ENCODE data around the gene SNRPA. TPM values are rescaled to one million over a fixed set of nuclear protein-coding genes. Genes with fewer than 3 reads are reported as not detected.

The SNRPA gene
- total RNA-seq, 1 experiment from 2014 or later = 134 TPM

DNA sequence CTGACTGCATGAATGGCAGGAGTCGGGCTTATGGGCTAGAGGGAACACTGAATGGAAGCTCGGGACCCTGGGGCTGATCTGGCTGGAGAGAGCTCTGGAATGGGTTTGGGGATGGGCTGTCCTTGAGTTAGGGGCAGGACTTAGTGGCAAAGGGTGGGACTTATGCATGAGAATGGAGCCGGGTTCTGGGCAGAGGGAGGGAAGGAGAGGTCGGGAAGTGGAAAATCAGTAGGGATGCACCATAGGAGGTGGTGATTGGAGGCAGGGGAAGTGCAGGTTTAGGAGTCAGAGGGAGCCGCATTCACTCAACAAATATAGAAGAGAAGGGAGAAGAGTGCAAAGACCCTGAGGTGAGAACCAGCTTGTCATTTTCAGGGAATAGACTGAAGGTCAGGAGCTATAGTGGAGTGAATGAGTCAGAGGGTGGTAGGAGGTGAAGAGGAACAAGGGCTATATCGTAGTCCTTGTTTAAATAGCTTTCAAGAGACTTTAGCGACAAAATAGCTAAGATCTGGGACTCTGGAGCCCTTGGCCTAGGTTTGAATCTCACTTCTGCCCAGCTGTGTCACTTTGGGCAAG, 27.8 kb downstream of the SNRPA start:
- Histone ChIP-seq H3K36me3 (ENCODE audit: control insufficient read depth, insufficient read depth, low read length) (no peaks in the 10 kb centered on the region; the same call in 1 of the 2 replicates), H3K9me3 (no peaks in the 10 kb centered on the region), H3K4me3 (ENCODE audit: low read depth, low read length) (peak overlapping the region; percentile 72), H3K27me3 (replicated peaks; ENCODE audit: control insufficient read depth, insufficient read depth, low read length) (no peaks in the 10 kb centered on the region), H3K4me1 (peaks cover 6% of the 10 kb centered on the region; the same call in 1 of the 2 replicates)
- ChIA-PET POLR2A (interaction anchor here (0.6 to 3.2 kb wide), 15 partner anchors 13 to 484 kb away, joined by 3 to 147 read pairs (median 11); partner anchors contain the start of genes ACTMAP, COQ8B, EGLN2 and HNRNPUL1), CTCF (interaction anchor here (0.6 to 3.3 kb wide), 7 partner anchors 19 to 587 kb away, joined by 3 to 49 read pairs (median 5); partner anchors contain the start of genes EGLN2 and NUMBL)
- H3K36me3 Mint-ChIP-seq (ENCODE audit: insufficient read depth, unreplicated experiment) = peaks cover 17% of the 10 kb centered on the region
- TF ChIP-seq, protein P1, sequence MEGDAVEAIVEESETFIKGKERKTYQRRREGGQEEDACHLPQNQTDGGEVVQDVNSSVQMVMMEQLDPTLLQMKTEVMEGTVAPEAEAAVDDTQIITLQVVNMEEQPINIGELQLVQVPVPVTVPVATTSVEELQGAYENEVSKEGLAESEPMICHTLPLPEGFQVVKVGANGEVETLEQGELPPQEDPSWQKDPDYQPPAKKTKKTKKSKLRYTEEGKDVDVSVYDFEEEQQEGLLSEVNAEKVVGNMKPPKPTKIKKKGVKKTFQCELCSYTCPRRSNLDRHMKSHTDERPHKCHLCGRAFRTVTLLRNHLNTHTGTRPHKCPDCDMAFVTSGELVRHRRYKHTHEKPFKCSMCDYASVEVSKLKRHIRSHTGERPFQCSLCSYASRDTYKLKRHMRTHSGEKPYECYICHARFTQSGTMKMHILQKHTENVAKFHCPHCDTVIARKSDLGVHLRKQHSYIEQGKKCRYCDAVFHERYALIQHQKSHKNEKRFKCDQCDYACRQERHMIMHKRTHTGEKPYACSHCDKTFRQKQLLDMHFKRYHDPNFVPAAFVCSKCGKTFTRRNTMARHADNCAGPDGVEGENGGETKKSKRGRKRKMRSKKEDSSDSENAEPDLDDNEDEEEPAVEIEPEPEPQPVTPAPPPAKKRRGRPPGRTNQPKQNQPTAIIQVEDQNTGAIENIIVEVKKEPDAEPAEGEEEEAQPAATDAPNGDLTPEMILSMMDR (IDR thresholded peaks at IDR 0.05; ENCODE audit: insufficient read depth in 1 of 2, low read depth in 1 of 2, low read length in 1 of 2, severe bottlenecking in 1 of 2, unreplicated experiment in 1 of 2) = no peak
- intact Hi-C loops (cut with micrococcal nuclease; ENCODE audit: unreplicated experiment) = loop anchor here (1.0 kb wide), 2 partner anchors 20 to 27 kb away; partner anchors contain the start of gene SNRPA
- peaks cover 18% of the 10 kb centered on the region for H3K4me1 Mint-ChIP-seq (ENCODE audit: low read depth, unreplicated experiment)
- peak overlapping the region; percentile 83 for H3K27ac Mint-ChIP-seq (ENCODE audit: unreplicated experiment)
- no TSS peak for BruUV-seq (replicated peaks)
- H3K27me3 Mint-ChIP-seq (ENCODE audit: insufficient read depth, unreplicated experiment) = no peaks in the 10 kb centered on the region
- no peaks in the 10 kb centered on the region for H3K9me3 Mint-ChIP-seq (ENCODE audit: unreplicated experiment)
- no peak for DNase-seq
- H3K4me3 Mint-ChIP-seq (ENCODE audit: unreplicated experiment) = peak overlapping the region; percentile 81

DNA sequence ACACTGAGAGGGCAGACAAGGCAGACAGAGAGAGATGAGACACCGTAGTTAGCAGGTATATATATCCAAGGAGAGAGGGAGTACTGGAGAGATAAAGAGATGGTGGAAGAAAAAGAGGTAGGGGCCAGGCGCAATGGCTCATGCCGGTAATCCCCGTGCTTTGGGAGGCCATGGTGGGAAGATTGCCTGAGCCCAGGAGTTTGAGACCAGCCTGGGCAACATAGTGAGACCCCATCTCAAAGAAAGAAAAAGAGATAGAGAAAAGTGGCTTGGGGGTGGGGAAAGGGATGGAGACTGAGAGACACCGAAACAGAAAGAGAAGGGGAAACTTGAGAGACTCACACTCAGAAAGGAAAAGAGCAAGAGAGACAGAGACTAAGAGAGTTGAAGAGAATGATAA, 29.6 kb downstream of the SNRPA start:
- H3K4me1 ChIP-seq = peaks cover 6% of the 10 kb centered on the region; the same call in 1 of the 2 replicates
- H3K27ac Mint-ChIP-seq (ENCODE audit: unreplicated experiment) = peak overlapping the region; percentile 6
- no peaks in the 10 kb centered on the region for H3K9me3 ChIP-seq
- peaks cover 17% of the 10 kb centered on the region for H3K36me3 Mint-ChIP-seq (ENCODE audit: insufficient read depth, unreplicated experiment)
- TF ChIP-seq, protein P1 (IDR thresholded peaks at IDR 0.05; ENCODE audit: insufficient read depth in 1 of 2, low read depth in 1 of 2, low read length in 1 of 2, severe bottlenecking in 1 of 2, unreplicated experiment in 1 of 2) = no peak
- H3K4me1 Mint-ChIP-seq (ENCODE audit: low read depth, unreplicated experiment) = peaks cover 18% of the 10 kb centered on the region
- H3K9me3 Mint-ChIP-seq (ENCODE audit: unreplicated experiment) = no peaks in the 10 kb centered on the region
- intact Hi-C loops (cut with micrococcal nuclease; ENCODE audit: unreplicated experiment) = no loop called here
- POLR2A ChIA-PET = no interaction called here
- DNase-seq = no peak
- H3K4me3 ChIP-seq (ENCODE audit: low read depth, low read length) = no peak overlapping the region
- H3K36me3 ChIP-seq (ENCODE audit: control insufficient read depth, insufficient read depth, low read length) = no peaks in the 10 kb centered on the region; the same call in 1 of the 2 replicates
- CTCF ChIA-PET = no interaction called here
- BruUV-seq (replicated peaks) = no TSS peak
- H3K4me3 Mint-ChIP-seq (ENCODE audit: unreplicated experiment) = no peak overlapping the region
- H3K27me3 ChIP-seq (replicated peaks; ENCODE audit: control insufficient read depth, insufficient read depth, low read length) = no peaks in the 10 kb centered on the region
- H3K27me3 Mint-ChIP-seq (ENCODE audit: insufficient read depth, unreplicated experiment) = no peaks in the 10 kb centered on the region

DNA sequence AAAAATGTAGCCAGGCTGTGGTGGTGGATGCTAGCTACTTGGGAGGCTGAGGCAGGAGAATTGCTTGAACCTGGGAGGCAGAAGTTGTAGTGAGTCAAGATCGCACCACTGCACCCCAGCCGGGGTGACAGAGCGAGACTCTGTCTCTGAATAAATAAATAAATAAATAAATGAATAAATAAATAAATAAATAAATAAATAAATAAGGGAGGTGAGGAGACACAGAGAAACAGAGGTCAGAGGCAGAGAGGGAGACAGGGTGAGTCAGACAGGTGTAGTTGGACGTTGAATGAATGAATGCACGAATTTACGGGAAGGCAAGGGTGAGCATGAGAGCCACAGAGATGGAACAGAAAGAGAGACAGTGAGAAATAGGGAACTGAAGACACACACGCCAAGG, 30.1 kb downstream of the SNRPA start:
- Mint-ChIP-seq H3K27ac (ENCODE audit: unreplicated experiment) (no peak overlapping the region), H3K36me3 (ENCODE audit: insufficient read depth, unreplicated experiment) (peaks cover 17% of the 10 kb centered on the region), H3K4me1 (ENCODE audit: low read depth, unreplicated experiment) (peaks cover 18% of the 10 kb centered on the region), H3K4me3 (ENCODE audit: unreplicated experiment) (no peak overlapping the region), H3K27me3 (ENCODE audit: insufficient read depth, unreplicated experiment) (no peaks in the 10 kb centered on the region), H3K9me3 (ENCODE audit: unreplicated experiment) (no peaks in the 10 kb centered on the region)
- DNase-seq = no peak
- TF ChIP-seq, protein P1 (IDR thresholded peaks at IDR 0.05; ENCODE audit: insufficient read depth in 1 of 2, low read depth in 1 of 2, low read length in 1 of 2, severe bottlenecking in 1 of 2, unreplicated experiment in 1 of 2) = no peak
- no peaks in the 10 kb centered on the region for H3K27me3 ChIP-seq (replicated peaks; ENCODE audit: control insufficient read depth, insufficient read depth, low read length)
- BruUV-seq (replicated peaks) = no TSS peak
- no peaks in the 10 kb centered on the region for H3K9me3 ChIP-seq
- POLR2A ChIA-PET = no interaction called here
- CTCF ChIA-PET = no interaction called here
- peaks cover 6% of the 10 kb centered on the region; the same call in 1 of the 2 replicates for H3K4me1 ChIP-seq
- intact Hi-C loops (cut with micrococcal nuclease; ENCODE audit: unreplicated experiment) = no loop called here
- H3K36me3 ChIP-seq (ENCODE audit: control insufficient read depth, insufficient read depth, low read length) = no peaks in the 10 kb centered on the region; the same call in 1 of the 2 replicates
- no peak overlapping the region for H3K4me3 ChIP-seq (ENCODE audit: low read depth, low read length)

All from Caco-2 (cell line).